GM10248 (cell line): ENCODE data around the gene TRPM2.
A peak's percentile ranks its signal among the peaks of the same experiment; 100 is the strongest.
"Not testable (repeated sequence)": the region's sequence is repeated elsewhere in the genome, so short reads cannot be mapped to it uniquely, and the experiment has no call there.

Experiments used
- CTCF ChIA-PET: fragments of 300-600 bp; sonication (Branson Sonifier 250); formaldehyde crosslinking; extraction: SDS; loops from one replicate; lab custom pipeline; 2021; ENCODE audit warnings: antibody characterized with exemption; lab: Yijun Ruan, JAX
- POLR2A ChIA-PET: fragments of 350-650 bp; sonication (Branson Sonifier 250); formaldehyde crosslinking; extraction: SDS; loops from one replicate; lab custom pipeline; 2020; ENCODE audit warnings: antibody characterized with exemption; lab: Yijun Ruan, JAX
- DNase-seq: peaks from one replicate; pipeline ENCODE4 v3.0.0; 2012; ENCODE audit errors: extremely low spot score
- TF ChIP-seq, protein P1 (sequence below): IDR thresholded peaks from 2 replicates; pipeline ENCODE4 v1.5.1; 2012; ENCODE audit warnings: mild to moderate bottlenecking, low read depth; ENCODE audit errors: extremely low read depth, missing control alignments, control extremely low read depth

TRPM2 gene

DNA sequence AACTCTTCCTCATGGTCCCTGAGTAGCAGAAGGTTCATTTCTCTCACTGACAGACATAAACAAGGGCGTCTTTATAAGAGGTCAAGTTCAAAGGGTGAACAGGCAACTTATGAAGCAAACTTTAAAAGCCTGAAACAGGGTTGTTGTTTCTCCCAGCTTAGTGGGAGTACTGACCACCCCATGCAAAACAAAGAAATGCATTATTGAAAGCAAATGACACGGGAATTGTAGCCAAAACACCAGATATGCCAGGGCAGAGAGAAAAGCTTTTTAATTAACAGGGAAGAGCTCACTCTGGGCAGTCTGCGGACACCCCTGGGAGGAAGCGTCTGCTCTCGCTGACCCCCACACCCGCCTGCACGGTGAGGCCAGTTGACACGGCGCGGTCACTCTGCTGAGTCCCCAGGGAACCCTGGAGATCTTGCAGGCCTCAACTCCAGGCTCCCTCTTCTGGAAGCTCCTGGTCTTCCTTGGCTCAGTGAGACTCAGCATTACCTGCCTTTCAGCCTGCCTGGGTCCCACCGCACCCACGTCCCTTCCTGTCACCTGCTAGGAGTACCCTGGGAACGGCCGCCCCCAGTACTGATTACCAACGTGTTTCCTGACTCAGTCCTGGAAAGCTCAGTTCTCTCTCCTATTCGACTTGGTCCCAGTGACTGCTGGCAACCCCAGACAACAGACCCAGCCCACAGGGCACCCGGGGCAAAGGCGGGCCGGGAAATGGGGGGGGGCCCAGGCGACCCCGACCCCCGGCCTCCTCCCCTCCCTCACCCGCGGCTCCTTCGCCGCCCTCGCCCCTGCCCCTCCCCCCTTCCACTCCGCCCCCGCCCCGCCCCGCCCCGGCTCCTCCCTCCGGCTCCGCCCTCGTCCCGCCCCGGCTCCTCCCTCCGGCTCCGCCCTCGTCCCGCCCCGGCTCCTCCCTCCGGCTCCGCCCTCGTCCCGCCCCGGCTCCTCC, 15.2 kb upstream of the TRPM2 start:
- ChIA-PET POLR2A (interaction anchor here (1.0 kb wide), 1 partner anchor 38 kb away, joined by 3 read pairs; the partner anchor contains the start of gene PFKL), CTCF (interaction anchor here (1.1 to 1.9 kb wide), 3 partner anchors 10 to 464 kb away, joined by 3 to 6 read pairs (median 3); partner anchors contain the start of gene UBE2G2)
- peak; percentile 58 for DNase-seq
- TF ChIP-seq, protein P1, sequence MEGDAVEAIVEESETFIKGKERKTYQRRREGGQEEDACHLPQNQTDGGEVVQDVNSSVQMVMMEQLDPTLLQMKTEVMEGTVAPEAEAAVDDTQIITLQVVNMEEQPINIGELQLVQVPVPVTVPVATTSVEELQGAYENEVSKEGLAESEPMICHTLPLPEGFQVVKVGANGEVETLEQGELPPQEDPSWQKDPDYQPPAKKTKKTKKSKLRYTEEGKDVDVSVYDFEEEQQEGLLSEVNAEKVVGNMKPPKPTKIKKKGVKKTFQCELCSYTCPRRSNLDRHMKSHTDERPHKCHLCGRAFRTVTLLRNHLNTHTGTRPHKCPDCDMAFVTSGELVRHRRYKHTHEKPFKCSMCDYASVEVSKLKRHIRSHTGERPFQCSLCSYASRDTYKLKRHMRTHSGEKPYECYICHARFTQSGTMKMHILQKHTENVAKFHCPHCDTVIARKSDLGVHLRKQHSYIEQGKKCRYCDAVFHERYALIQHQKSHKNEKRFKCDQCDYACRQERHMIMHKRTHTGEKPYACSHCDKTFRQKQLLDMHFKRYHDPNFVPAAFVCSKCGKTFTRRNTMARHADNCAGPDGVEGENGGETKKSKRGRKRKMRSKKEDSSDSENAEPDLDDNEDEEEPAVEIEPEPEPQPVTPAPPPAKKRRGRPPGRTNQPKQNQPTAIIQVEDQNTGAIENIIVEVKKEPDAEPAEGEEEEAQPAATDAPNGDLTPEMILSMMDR: peak; percentile 12

DNA sequence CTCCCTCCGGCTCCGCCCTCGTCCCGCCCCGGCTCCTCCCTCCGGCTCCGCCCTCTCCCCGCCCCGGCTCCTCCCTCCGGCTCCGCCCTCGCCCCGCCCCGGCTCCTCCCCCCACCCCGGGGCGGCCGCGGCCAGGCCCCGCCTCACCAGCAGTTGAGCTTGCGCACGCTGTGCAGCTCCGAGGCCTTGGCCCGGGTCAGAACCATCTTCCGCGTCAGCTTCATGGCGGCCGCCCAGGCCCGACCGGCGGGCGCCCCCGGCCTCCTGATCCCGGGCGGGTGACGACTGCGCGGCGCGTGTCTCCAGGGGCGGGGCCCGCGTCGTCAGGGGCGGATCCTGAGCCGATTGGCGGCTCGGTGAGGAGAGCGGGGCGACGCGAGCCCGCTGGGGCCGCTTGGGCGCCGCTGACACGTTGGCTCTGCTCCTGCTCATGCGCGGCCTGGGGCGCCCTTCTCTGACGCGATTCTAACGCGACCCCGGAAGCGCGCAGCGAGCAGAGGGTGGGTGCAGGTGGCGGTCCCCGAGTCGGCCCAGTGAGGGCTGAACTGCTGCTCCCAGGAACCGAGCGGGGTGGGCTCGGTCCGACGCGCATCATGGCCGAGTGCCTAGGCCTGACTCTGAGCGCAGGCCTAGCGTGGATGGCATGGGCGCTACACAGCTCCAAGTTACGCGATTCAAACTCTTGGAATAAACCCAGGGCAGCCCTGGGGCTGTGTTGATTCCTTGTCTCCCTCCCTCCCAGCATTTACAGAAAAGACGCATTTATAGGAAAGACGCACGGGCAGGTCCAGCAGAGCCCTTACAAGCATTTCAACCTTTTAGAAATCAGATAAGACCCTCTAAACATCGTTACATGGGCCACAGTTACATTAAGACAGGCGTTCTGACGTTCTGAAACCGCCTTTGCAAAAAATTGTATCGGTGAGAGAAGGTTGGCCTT, 14.2 kb upstream of the TRPM2 start, which contains the start of gene CFAP410:
Gene CFAP410, minus strand, starts transcription at position 420 of the 940 bp plus-strand sequence. Its CDS starts 196 bp downstream, at position 224.
- TF ChIP-seq, protein P1: no peak
- ChIA-PET POLR2A (interaction anchor here (0.5 to 1.0 kb wide), 3 partner anchors 13 to 327 kb away, joined by 3 to 4 read pairs (median 3); partner anchors contain the start of genes PFKL and TRAPPC10), CTCF (interaction anchor here (1.3 to 1.9 kb wide), 2 partner anchors 11 to 41 kb away, joined by 3 to 6 read pairs; no protein-coding TSS in a partner anchor)
- DNase-seq: peak; percentile 99

DNA sequence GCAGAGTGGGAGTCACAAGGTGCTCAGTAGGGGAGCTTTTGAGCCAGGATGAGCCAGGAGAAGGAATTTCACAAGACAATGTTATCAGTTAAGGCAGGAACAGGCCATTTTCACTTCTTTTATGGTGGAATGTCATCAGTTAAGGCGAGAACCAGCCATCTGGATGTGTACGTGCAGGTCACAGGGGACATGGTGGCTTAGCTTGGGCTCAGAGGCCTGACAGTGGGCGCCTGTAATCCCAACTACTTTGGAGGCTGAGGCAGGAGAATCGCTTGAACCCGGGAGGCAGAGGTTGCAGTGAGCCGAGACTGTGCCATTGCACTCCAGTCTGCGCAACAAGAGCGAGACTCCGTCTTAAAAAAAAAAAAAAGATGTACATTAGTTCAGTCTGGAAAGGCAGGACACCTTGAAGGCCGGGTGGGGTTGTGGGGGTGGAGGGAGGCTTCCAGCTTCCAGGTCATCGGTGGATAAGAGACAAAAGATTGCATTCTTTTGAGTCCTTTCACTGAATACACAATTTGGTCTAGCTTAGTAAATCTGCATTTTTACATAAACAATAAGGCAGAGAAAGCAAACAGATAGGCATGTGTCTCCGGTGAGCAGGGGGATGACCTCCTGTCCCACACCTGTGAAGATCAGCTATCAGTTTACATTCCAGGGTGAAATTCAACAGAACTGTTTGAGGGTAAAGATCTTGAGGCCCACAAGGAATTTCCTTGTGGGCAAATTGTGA, 11.5 kb upstream of the TRPM2 start:
- CTCF ChIA-PET: interaction anchor here (1.4 kb wide), 1 partner anchor 20 kb away, joined by 3 read pairs; no protein-coding TSS in a partner anchor
- POLR2A ChIA-PET, DNase-seq: not testable (repeated sequence)

DNA sequence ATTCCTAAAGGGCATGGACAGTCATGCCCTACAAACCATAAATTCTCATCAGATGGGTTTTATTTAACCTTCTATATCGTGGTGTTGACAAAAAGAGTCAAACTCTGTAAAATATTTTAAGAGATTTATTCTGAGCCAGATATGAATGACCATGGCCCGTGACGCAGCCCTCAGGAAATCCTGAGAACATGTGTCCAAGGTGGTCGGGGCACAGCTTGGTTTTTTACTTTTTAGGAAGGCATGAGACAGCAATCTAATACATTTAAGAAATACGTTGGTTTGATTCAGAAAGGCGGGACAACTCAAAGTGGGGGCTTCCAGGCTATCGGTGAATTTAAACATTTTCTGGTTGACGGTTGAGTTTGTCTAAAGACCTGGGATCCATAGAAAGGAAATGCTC, 10.4 kb upstream of the TRPM2 start:
- POLR2A ChIA-PET, DNase-seq, CTCF ChIA-PET: not testable (repeated sequence)

DNA sequence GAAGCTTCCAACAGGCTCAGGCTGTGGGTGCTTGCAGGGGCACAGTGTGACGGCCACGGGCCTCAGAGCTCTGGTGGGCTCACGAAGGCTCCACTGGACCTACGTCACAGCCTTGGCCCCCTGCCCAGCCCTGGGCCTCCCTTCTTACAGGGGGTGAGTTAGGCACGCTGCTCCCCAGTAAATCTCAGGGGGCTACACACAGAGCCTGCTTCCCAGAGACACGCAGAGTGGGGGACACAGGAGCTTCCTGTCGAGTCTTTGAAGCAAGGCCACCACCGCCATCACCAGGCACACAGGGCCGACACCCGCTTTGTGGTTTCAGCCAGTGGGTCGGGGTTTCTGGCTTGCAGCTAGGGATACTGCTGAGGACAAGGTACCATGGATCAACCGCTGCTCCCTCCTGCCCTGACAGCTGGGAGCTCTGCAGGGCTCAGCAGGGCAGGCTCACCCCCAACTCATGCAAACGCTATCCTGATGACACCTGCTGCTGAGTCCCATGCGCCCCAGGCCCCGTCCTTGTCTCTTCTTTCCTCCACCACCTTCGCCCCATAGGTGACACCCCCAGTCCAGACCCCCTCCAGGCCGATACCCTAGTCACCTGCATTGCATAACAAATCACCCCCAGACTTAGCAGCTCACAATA, 8.8 kb upstream of the TRPM2 start:
- DNase-seq: no peak
- ChIA-PET CTCF (interaction anchor here (1.3 kb wide), 1 partner anchor 10 kb away, joined by 3 read pairs; no protein-coding TSS in a partner anchor), POLR2A (no interaction called here)
- TF ChIP-seq, protein P1: no peak

DNA sequence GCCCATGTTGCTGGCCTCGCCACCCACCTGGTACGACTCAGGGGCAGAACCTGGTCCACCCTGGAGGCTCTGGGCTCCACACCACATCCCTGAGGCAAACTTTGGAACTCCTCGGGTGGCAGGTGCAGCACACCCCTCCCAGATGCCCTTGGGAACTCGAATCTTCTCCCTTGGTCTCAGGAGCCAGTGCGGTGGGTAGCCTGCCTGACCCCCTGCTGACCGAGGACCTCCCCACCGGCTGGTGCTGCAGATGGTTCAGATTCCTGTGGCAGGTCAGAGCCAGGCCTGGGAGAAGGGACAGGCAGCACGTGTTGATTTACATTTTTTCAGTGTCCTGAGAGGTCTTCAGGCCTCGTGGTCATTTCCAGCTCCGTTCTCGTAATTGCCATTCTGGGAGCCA, 7.9 kb upstream of the TRPM2 start:
- CTCF ChIA-PET: no interaction called here

More for the DNA sequence above, 7.9 kb upstream of the TRPM2 start:
- POLR2A ChIA-PET: no interaction called here
- TF ChIP-seq, protein P1: no peak
- DNase-seq: no peak
